WTC11 (cell line): ENCODE measurements around the gene GPR17. TPM values are rescaled to one million over a fixed set of nuclear protein-coding genes. Genes with fewer than 3 reads are reported as not detected.

ENCODE experiments used
- ATAC-seq: fragments of 200-7000 bp; cut with Tn5 transposase; 2 replicates; pipeline ENCODE4 v1.10.0; 2021; ENCODE audit warnings: mild to moderate bottlenecking, moderate library complexity
- CTCF ChIA-PET: fragments of 300-600 bp; sonication (Branson Sonifier 250); formaldehyde crosslinking; loops from one replicate; lab custom pipeline; 2021; ENCODE audit warnings: antibody characterized with exemption; lab: Charles Lee
- POLR2A ChIA-PET: fragments of 350-600 bp; sonication (Branson Sonifier 250); formaldehyde crosslinking; loops from one replicate; lab custom pipeline; 2021; ENCODE audit warnings: antibody characterized with exemption; lab: Charles Lee
- DNase-seq: peaks from one replicate; pipeline ENCODE4 v3.0.0; 2021; ENCODE audit warnings: low spot score
- H3K27ac Mint-ChIP-seq: 2 replicates; pipeline ENCODE4 v1.8.0; 2021; ENCODE audit warnings: mixed read lengths
- H3K27me3 Mint-ChIP-seq: 2 replicates; pipeline ENCODE4 v1.8.0; 2021; ENCODE audit warnings: low read depth, mild to moderate bottlenecking, moderate library complexity, mixed read lengths
- H3K36me3 Mint-ChIP-seq: 2 replicates; pipeline ENCODE4 v1.8.0; 2021; ENCODE audit warnings: mixed read lengths
- H3K4me1 Mint-ChIP-seq: 2 replicates; pipeline ENCODE4 v1.8.0; 2022; ENCODE audit warnings: mixed read lengths
- H3K4me3 Mint-ChIP-seq: 2 replicates; pipeline ENCODE4 v1.8.0; 2021; ENCODE audit warnings: mild to moderate bottlenecking, moderate library complexity, mixed read lengths
- H3K9me3 Mint-ChIP-seq: 2 replicates; pipeline ENCODE4 v1.8.0; 2021; ENCODE audit warnings: mixed read lengths
- ARID4B ChIP-seq: sonication (generic); formaldehyde crosslinking; IDR thresholded peaks from 2 replicates; pipeline ENCODE4 v1.8.0; 2023; ENCODE audit warnings: missing genetic modification reagents, mild to moderate bottlenecking, borderline replicate concordance
- CDX4 ChIP-seq: fragments of 250-450 bp; sonication (Bioruptor Pico); IDR thresholded peaks from 2 replicates; pipeline ENCODE4 v1.9.0; 2021; ENCODE audit warnings: moderate library complexity, mild to moderate bottlenecking, inconsistent platforms, borderline replicate concordance
- CTCF ChIP-seq: fragments of 200-600 bp; IDR thresholded peaks from 2 replicates; pipeline ENCODE4 v1.8.0; 2022; ENCODE audit warnings: antibody characterized with exemption
- ELF4 ChIP-seq: sonication (generic); formaldehyde crosslinking; IDR thresholded peaks from 2 replicates; pipeline ENCODE4 v1.8.1; 2022; ENCODE audit warnings: low read depth, mild to moderate bottlenecking, moderate library complexity, missing genetic modification reagents
- FOXP1 ChIP-seq: sonication (generic); formaldehyde crosslinking; IDR thresholded peaks from 2 replicates; pipeline ENCODE4 v1.8.0; 2022; ENCODE audit warnings: missing genetic modification reagents, mild to moderate bottlenecking, moderate library complexity, borderline replicate concordance
- GRHL2 ChIP-seq: fragments of 250-450 bp; sonication (Bioruptor Pico); IDR thresholded peaks from 2 replicates; pipeline ENCODE4 v1.8.0; 2022; ENCODE audit warnings: mild to moderate bottlenecking, moderate library complexity; ENCODE audit not compliant: insufficient replicate concordance, severe bottlenecking
- PREB ChIP-seq: sonication (generic); formaldehyde crosslinking; IDR thresholded peaks from 2 replicates; pipeline ENCODE4 v1.8.1; 2022; ENCODE audit warnings: mild to moderate bottlenecking, missing genetic modification reagents, moderate library complexity, borderline replicate concordance
- RELA ChIP-seq: sonication (generic); formaldehyde crosslinking; IDR thresholded peaks from 2 replicates; pipeline ENCODE4 v1.8.1; 2022; ENCODE audit warnings: missing genetic modification reagents, mild to moderate bottlenecking, borderline replicate concordance
- RORB ChIP-seq: fragments of 250-450 bp; sonication (Bioruptor Pico); IDR thresholded peaks from 2 replicates; pipeline ENCODE4 v1.9.0; 2021; ENCODE audit warnings: mild to moderate bottlenecking
- STAT6 ChIP-seq: sonication (generic); formaldehyde crosslinking; conservative IDR thresholded peaks from 2 replicates; pipeline ENCODE4 v1.8.1; 2023; ENCODE audit warnings: mild to moderate bottlenecking, low read depth, missing genetic modification reagents, moderate library complexity
- TP53 ChIP-seq: sonication (generic); formaldehyde crosslinking; IDR thresholded peaks from 2 replicates; pipeline ENCODE4 v1.8.1; 2023; ENCODE audit warnings: mild to moderate bottlenecking, missing genetic modification reagents
- ZNF138 ChIP-seq: sonication (generic); formaldehyde crosslinking; conservative IDR thresholded peaks from 2 replicates; pipeline ENCODE4 v1.8.1; 2022; ENCODE audit warnings: mild to moderate bottlenecking, moderate library complexity, missing genetic modification reagents
- ZNF263 ChIP-seq: sonication (generic); formaldehyde crosslinking; IDR thresholded peaks from 2 replicates; pipeline ENCODE4 v1.8.1; 2022; ENCODE audit warnings: low read depth, mild to moderate bottlenecking, moderate library complexity, missing genetic modification reagents
- ZNF281 ChIP-seq: sonication (generic); formaldehyde crosslinking; IDR thresholded peaks from 2 replicates; pipeline ENCODE4 v1.8.0; 2023; ENCODE audit warnings: mild to moderate bottlenecking, missing genetic modification reagents
- ZNF317 ChIP-seq: sonication (generic); formaldehyde crosslinking; IDR thresholded peaks from 2 replicates; pipeline ENCODE4 v1.8.1; 2023; ENCODE audit warnings: low read depth, mild to moderate bottlenecking, moderate library complexity, missing genetic modification reagents, borderline replicate concordance
- total RNA-seq: library from RNA; stranded (reverse); gene quantifications from 3 replicates; pipeline ENCODE4 v1.2.3, GENCODE V29; 2021

The GPR17 gene
- total RNA-seq, 1 experiment from 2014 or later = not detected

- POLR2A ChIA-PET = no interaction called here
- CTCF ChIA-PET = interaction anchor here (0.8 to 6.3 kb wide), 8 partner anchors 9 to 114 kb away, joined by 3 to 70 read pairs (median 4); partner anchors contain the start of genes IWS1 and LIMS2
- H3K36me3 Mint-ChIP-seq = no peaks in the 10 kb centered on the region
- H3K4me3 Mint-ChIP-seq = no peak overlapping the region
- DNase-seq = peak; percentile 68
- TF ChIP-seq CTCF = peak; percentile 58
- no peak for TF ChIP-seq TP53
- TF ChIP-seq FOXP1 = peak; percentile 62; the same call in 1 of the 2 replicates
- no peak for TF ChIP-seq ELF4 (CRISPR knock-in tag)
- TF ChIP-seq, all 79 proteins: peak for 2
- H3K4me1 Mint-ChIP-seq = peaks cover 11% of the 10 kb centered on the region
- no peaks in the 10 kb centered on the region for H3K9me3 Mint-ChIP-seq
- H3K27ac Mint-ChIP-seq = no peak overlapping the region
- peak; percentile 57 for ATAC-seq
- H3K27me3 Mint-ChIP-seq = no peaks in the 10 kb centered on the region
Observed at GRCh38 chr2:127640082-127641072, 5.6 kb upstream of the GPR17 start.

- DNase-seq (no peak), ATAC-seq (no peak)
- Mint-ChIP-seq H3K4me3 (no peak overlapping the region), H3K27ac (no peak overlapping the region), H3K36me3 (no peaks in the 10 kb centered on the region), H3K4me1 (peaks cover 11% of the 10 kb centered on the region), H3K9me3 (no peaks in the 10 kb centered on the region), H3K27me3 (no peaks in the 10 kb centered on the region)
- ChIA-PET POLR2A (no interaction called here), CTCF (interaction anchor here (1.6 to 6.3 kb wide), 5 partner anchors 9 to 75 kb away, joined by 4 to 70 read pairs (median 11); partner anchors contain the start of gene LIMS2)
- TF ChIP-seq PREB (CRISPR knock-in tag) (no peak), STAT6 (CRISPR knock-in tag) (no peak), RELA (CRISPR knock-in tag) (no peak), GRHL2 (CRISPR knock-in tag) (no peak), ZNF138 (CRISPR knock-in tag) (no peak), RORB (CRISPR knock-in tag) (no peak), ZNF317 (no peak), ARID4B (no peak), ZNF263 (CRISPR knock-in tag) (no peak), CDX4 (CRISPR knock-in tag) (no peak), ZNF281 (no peak)
Observed at GRCh38 chr2:127641133-127641532, 4.8 kb upstream of the GPR17 start.
